Amygdala (tissue), 56 donors: Measurements from ENCODE around the gene MRS2.

Experiments used
- DNase-seq, 56 donors: peaks; one replicate each; lab custom pipeline; 2025; lab: John Stamatoyannopoulos, UW

MRS2 gene

DNA sequence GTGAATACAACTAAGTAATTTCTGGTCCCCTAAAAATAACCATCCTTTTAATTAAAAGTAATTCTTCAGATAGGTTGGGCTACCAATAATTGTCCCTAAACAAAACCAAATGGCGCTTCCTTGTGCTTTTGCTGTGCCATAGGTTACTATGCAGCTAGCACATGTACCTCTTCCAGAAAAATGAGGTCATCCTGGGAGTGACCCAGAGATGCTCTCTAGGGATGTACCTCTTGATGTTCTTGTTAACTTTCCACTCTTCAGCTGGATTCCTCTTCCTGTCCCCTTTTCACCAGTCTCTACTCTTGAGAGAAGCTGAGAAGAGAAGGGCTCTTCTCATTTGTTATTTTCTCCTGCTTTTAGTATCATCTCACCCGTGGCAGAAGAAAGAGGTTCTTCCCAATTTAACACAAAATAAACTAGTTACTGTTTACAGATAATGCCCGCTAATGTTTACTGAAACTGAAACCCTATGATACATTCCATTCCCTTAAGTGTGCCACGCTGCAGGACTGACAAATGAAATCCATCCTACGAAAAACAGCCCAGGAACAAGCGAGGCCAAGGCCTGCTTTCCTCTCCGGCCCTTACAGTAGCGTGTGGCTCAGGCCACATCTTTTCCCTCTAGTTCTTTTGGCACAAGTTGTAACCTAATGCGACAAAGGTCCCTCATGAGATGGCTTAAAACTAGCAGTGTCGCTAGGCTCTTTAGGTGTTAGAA is 24.2 kb downstream of the MRS2 start:
- no peak for DNase-seq

- DNase-seq, result no peak
Measured at GRCh38 chr6:24428615-24429014, 25.9 kb downstream of the MRS2 start.

GRCh38 chr6:24429146-24429545 is 26.4 kb downstream of the MRS2 start:
- DNase-seq, result no peak

DNA sequence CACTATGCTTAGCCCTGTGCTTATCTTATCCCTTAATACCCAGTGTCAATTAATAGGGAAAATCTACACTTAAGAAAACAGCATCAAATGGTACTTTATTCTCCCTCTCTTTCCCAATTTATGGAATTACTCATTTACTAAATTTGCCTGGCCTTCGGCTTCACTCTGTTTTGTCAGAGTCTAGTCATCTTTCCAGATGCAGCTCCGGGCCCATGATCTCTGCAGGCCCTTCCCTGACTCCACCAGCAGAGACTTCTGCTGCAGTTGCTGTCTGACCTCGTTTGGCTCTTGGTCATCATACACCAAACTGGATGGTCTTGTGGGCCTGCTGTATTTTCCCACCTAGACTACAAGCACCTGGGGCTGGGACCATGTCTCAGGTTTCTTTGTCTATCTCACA is 27.4 kb downstream of the MRS2 start:
- no peak for DNase-seq

GRCh38 chr6:24431045-24431451 is 28.3 kb downstream of the MRS2 start:
- DNase-seq, result no peak

DNA sequence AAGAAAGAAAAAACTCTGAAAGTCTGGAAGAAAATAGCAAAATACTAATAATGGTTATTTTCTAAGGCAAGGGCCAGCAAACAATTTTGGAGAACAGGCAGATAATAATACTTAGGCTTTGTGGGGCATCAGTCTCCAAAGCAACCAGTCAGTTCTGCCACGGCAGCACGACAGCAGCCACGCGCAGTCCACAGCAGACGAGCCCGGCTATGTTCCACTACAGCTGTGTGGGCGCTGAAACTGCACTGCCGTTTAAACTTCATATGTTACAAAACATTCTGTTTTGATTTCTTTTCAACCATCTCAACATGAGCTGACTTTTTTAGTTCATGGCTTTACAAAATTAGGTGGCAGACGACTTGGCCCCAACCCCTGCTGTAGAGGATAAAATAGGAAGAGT is 29.9 kb downstream of the MRS2 start:
- peak in 9 of 56 donors; percentile 4 to 32 (median 9) for DNase-seq

DNA sequence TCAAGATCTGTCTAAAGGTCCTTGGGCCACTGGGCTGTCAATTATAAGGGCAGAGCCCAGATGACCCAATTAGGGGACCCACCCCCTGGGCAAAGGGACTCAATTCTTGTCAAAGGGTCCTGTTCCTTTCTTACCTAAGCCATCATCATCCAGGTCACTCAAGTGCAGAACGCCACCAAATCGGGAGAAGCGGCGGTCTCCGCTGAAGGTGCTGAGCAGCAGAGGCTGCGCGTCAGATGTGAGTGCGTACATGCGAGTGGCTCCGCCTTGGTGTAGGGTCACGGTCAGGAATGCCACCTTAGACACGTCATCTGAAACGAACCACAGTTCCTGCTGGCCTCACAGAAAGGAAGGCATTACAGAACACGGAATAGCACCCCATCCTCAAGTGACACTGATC is 34.2 kb downstream of the MRS2 start:
- DNase-seq, result no peak

- no peak for DNase-seq
Measured at GRCh38 chr6:24439858-24440539, 37.3 kb downstream of the MRS2 start.

DNA sequence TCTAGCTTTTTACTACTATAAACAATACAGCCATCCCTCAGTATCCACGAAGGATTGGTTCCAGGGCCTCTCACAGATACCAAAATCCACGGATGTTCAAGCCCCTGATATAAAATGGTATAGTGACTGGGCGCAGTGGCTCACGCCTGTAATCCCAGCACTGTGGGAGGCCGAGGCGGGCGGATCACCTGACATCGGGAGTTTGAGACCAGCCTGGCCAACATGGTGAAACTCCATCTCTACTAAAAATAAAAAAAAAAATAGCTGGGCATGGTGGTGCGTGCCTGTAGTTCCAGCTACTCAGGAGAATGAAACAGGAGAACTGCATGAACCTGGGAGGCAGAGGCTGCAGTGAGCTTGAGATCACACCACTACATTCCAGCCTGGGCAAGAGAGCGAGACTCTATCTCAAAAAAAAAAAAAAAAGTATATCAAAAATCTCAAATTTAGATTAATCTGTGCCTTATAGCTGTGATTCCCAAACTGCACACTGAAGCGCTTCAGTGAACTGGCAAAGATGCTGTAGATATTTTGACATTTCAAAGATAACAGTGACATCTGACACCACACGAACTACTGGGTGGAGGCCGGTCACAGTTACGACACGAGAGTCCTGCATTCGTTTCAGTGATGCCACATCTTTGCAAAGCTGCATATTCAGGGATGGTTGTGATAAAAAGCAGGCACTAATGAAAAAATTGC is 38.3 kb downstream of the MRS2 start:
- DNase-seq, result no peak

- no peak for DNase-seq
Measured at GRCh38 chr6:24441599-24441904, 38.8 kb downstream of the MRS2 start.

DNA sequence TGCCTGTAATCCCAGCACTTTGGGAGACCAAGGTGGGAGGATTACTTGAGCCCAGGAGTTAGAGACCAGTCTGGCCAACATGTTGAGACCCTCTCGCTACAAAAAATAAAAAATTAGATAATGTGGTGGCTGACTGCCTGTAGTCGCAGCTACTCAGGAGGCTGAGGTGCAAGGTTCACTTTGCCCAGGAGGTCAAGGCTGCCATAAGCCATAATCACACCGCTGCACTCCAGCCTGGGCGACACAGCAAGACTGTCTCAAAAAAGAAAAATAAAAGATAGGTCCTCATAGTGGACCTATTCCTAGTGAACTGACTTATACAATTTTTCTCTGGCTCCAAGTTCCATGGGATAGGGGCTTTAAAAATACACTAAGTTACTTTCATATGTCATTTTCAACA is 41.9 kb downstream of the MRS2 start:
- no peak for DNase-seq

DNA sequence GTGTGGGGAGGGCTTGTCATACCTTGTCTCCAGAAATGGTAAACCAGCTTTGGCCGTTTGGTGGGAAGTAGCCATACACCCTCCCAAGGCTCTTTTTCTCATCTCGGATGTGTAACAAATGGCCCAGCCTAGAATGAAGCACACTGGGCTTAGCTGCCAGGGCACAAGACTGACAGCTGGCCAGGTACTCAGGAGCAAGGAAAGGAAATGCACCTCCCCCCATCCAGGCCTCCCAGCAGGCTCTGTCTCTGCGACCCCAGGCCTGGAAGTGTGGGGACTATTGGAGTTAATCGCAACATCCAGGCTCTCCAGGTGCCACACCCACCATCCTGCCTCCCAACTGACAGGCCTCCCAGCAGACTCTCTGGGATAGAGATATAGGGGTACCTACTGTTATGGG is 43.0 kb downstream of the MRS2 start:
- DNase-seq, result no peak

DNA sequence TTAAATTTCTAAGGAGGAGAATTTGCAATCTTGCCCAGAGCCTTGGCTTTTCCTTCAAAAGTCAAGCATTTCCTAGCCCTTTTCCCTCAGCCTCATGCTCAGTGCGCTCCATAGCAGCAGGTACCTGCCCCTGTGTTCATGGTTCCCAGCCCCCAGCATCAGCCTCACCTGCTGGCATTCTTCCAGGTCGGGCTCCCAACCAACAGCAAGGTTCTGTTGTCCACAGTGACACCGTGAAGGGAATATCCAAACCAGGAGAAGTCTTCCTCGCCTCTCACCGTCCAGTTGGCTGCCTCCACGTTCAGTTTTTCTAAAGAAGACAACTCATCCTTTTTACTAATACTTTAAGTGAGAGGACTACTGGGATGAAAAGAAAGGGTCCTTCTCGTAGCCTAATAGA is 43.9 kb downstream of the MRS2 start:
- DNase-seq, result no peak

GRCh38 chr6:24448396-24448795 is 45.7 kb downstream of the MRS2 start:
- no peak for DNase-seq

DNA sequence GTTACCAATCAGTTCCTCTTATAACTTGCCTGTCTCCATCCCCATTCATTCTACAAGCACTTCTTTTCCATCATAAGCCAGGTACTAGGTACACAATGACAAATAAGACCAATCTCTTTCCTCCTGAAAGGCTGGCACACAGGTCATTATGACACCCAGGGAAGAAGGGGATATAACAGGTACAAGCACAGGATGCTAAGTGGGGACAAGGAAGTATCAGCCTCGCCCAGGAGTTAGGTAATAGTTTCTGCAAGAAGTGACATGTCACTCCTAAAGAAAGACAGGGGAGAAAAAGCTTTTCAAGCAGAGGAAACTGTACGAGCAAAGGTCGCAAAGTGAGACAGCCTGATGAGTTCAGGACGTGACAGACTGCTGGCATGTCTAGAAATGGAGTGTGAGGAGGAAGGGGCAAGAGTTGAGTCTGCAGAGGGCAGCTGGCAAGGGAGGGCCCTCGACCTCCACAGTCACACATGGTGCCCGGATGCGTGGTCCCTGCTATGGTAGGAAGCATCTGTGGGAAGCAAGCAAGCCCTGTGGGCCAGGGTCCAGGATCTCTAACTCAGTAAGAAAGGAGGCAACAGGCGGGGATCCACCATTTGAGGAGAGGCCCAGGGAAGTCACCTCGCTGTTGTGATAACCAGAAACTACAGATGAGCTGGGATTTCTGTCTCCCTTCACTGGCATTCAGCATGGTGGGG is 46.2 kb downstream of the MRS2 start:
- DNase-seq, result no peak

GRCh38 chr6:24451581-24452388 is 49.0 kb downstream of the MRS2 start:
- DNase-seq, result no peak

DNA sequence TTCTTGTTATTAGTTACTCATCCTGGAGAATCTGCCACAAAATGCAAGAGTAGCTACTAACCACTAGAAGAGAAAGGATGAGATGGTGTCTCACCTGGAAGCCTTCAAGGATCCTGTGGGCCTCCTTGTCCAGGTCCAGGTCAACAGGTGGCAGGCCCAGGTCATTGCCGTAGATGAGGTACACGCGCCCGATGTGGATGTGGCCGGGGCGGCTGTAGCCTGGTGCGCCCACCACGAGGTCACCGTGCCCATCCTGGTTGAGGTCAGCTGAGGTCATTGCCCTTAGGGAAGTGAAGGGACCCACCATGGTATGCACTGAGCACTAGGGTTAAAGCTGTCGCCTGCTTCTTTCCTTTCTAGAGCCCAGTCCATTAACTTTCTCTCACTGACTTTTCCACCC is 51.2 kb downstream of the MRS2 start:
- DNase-seq, result no peak

GRCh38 chr6:24454452-24454851 is 51.7 kb downstream of the MRS2 start:
- DNase-seq, result no peak

DNA sequence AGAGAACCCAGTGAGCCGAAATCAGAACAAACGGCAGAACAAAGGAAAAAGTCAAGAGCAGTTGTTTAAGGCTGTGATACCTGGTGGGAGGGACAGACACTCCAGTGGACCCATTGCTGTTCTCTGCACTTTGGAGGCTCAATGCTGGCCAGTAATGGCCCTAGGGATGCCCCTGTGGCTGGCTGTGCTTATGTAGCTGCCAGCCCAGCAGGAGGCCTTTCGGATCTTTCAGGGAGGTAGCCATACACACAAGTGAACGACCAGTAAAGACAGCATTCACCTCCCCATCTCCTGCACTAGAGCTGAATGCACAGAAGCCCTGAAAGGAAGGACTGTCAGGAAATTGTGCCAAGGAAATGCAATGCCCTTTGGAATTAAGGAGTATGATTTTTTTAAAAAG is 52.3 kb downstream of the MRS2 start:
- DNase-seq, result no peak

- no peak for DNase-seq
Measured at GRCh38 chr6:24458134-24458533, 55.4 kb downstream of the MRS2 start.

DNA sequence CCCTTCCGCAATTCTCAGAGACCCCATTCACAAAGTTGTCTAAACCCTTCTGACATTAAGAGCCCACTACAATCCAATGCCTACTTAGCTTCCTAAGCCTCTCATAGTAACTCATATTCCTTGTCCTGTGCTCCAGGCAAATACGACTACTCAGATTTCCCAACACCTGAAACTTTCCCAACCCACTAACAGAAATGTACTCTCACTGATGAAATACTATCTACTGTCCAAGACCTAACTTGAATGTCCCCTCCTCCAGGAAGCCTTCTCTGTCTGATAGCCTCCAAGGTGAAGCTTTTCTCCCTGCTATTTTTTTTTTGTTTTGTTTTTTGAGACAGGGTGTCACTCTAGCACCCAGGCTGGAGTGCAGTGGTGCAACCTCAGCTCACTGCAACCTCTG is 56.2 kb downstream of the MRS2 start:
- DNase-seq, result no peak
